ENCODE measurements around the gene SORBS1. TPM values are rescaled to one million over a fixed set of nuclear protein-coding genes. Genes with fewer than 3 reads are reported as not detected.

SORBS1 gene
- total and polyA plus RNA-seq, 8 donors, result 11.4 to 25.6 (median 16.8) TPM

GRCh38 chr10:95454940-95455339 lies 106.2 kb downstream of the SORBS1 start:
- intact Hi-C loops (cut with DNase I), result no loop called here
- Histone ChIP-seq H3K4me3 (no peak overlapping the region), H3K27ac (no peak overlapping the region), H3K4me1 (peaks cover 0 to 4% (median 4%) of the 10 kb centered on the region in 3 donors), H3K36me3 (no peaks in the 10 kb centered on the region), H3K27me3 (no peaks in the 10 kb centered on the region), H3K9me3 (no peaks in the 10 kb centered on the region)
- FAIRE-seq (no peak), ATAC-seq (no peak), DNase-seq (no peak)
- no peak for TF ChIP-seq CTCF (IDR thresholded peaks at IDR 0.05)
- 45 to 50% methylated on average over 4 of the region's 4 CpGs for WGBS, 2 donors

DNA sequence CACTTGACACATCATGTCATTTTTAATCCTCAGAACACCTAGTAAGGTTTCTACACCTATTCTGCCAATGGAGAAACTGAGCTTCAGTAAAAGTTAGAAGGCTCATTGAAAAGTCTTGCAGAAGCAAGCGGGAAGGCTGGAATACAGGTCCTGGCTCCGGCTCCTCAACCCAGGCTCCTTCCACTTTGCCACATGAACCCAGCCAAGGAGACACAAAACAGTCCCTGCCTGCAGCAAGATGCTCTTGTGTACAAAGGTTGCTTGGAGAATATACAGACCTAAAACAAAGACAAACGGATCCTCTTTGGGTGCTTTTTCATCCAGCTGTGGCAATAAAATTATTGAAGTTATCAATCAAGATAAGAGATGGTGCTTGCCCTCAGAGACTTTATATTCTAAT lies 106.8 kb downstream of the SORBS1 start:
- Histone ChIP-seq H3K9me3 (no peaks in the 10 kb centered on the region), H3K4me3 (no peak overlapping the region), H3K27ac (no peak overlapping the region), H3K27me3 (no peaks in the 10 kb centered on the region), H3K36me3 (no peaks in the 10 kb centered on the region), H3K4me1 (peaks cover 0 to 4% (median 4%) of the 10 kb centered on the region in 3 donors)
- no peak for TF ChIP-seq CTCF (IDR thresholded peaks at IDR 0.05)
- intact Hi-C loops (cut with DNase I), result no loop called here
- ATAC-seq, result no peak
- no peak for DNase-seq
- no peak for FAIRE-seq
- WGBS, 2 donors, result 88 to 91% methylated on average over 3 of the region's 3 CpGs

DNA sequence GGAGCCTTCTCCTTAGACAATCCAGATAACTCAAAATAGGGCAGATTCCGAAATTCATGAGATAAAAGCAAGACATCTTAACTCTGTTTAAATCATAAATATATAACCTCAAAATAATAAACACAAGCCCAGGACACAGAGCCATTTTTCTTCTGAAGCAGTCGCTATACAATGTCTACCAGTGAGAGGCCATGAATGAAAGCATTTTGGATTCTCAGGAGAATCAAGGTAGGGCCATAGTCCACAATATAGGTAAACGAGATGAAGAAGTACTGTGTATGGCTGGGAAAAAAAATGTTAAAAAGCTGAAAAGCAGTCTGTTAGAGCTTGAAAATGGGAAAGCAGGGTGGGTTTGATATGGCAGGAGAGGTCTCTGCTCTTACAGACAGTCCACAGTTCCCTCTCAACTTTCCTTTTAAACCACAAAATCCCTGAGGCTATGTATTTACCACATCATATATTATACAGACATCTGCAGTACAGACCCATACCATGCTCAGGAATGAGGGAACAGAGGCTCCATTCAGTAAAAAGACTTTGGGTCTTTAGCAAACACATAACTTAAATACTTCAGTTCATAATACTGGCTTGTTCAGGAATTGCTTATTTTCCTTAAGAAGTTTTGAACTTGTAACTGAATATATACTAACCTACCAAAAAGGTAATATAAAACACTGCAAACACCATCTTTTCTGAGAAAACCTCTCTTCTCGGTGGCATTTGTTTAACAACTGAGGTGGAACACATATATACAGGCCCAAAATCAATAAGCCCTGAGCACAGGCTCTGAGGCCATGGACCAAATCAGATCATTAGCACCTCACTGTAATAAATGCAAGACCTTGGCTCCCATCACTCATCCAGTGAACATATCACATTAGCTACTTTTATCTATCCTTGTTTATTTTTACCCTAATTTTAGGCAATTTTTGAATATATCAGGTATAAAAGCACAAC lies 109.3 kb downstream of the SORBS1 start:
- no peak for ATAC-seq
- no peak for FAIRE-seq
- H3K27me3 ChIP-seq, result no peaks in the 10 kb centered on the region
- intact Hi-C loops (cut with DNase I), result no loop called here
- no peak overlapping the region for H3K27ac ChIP-seq
- WGBS, 2 donors, result 71 to 76% methylated on average over 4 of the region's 4 CpGs
- no peaks in the 10 kb centered on the region for H3K36me3 ChIP-seq
- DNase-seq, result no peak
- H3K4me1 ChIP-seq, result no peaks in the 10 kb centered on the region
- H3K4me3 ChIP-seq, result no peak overlapping the region
- no peaks in the 10 kb centered on the region for H3K9me3 ChIP-seq
- no peak for TF ChIP-seq CTCF (IDR thresholded peaks at IDR 0.05)

DNA sequence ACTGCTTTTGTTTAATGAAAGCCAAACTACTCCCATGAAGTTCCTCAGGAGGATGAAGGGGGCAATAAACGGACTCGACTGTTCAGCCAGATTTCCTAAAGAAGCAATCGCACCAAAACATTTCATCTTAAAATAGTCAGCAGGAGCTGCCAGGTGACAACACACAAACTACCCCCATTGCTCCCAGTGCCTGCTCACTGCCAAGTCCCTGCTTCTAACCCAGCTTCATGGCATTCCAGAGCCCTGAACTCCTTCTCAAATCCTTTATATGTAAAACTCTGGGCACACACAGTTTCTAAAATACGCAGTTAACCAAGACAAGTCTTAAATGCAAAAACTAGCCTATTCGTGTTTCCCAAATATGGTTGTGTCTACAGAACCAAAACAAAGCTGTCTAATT lies 110.0 kb downstream of the SORBS1 start:
- Histone ChIP-seq H3K27ac (no peak overlapping the region), H3K36me3 (no peaks in the 10 kb centered on the region), H3K4me1 (peaks cover 0 to 2% (median 1%) of the 10 kb centered on the region in 3 donors), H3K9me3 (no peaks in the 10 kb centered on the region), H3K27me3 (no peaks in the 10 kb centered on the region), H3K4me3 (no peak overlapping the region)
- TF ChIP-seq CTCF (IDR thresholded peaks at IDR 0.05), result no peak
- DNase-seq, result no peak
- no peak for FAIRE-seq
- intact Hi-C loops (cut with DNase I), result no loop called here
- WGBS, 2 donors, result 68 to 92% methylated on average over 5 of the region's 5 CpGs
- ATAC-seq, result no peak

DNA sequence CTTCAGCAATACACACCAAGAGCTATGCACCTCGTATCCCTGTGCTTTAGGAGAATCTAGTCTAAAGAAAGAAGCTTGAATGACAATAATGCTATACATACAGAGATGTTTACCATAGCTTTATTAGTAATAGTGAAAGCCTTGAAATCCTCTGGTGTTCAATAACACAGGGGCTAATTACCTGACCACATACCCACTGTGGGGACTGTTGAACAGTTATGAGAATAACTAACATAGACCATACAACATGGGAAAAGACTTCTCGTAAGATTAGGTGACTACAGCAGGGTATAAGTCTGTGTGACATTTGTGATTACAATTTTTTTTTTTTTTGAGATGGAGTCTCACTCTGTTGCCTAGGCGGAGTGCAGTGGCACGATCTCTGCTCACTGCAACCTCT lies 111.0 kb downstream of the SORBS1 start:
- Histone ChIP-seq H3K4me1 (peaks cover 9 to 11% (median 11%) of the 10 kb centered on the region in 3 donors), H3K9me3 (no peaks in the 10 kb centered on the region), H3K4me3 (no peak overlapping the region), H3K27me3 (no peaks in the 10 kb centered on the region), H3K36me3 (no peaks in the 10 kb centered on the region), H3K27ac (no peak overlapping the region)
- 90 to 92% methylated on average over 4 of the region's 4 CpGs for WGBS, 2 donors
- intact Hi-C loops (cut with DNase I), result no loop called here
- no peak for FAIRE-seq
- DNase-seq, result no peak
- no peak for TF ChIP-seq CTCF (IDR thresholded peaks at IDR 0.05)
- ATAC-seq, result no peak

Measured in pancreas (tissue), 10 donors.